GM18511 (cell line): Measurements from ENCODE around the gene CADPS.

Source experiments
- ATAC-seq: cut with Tn5 transposase; IDR thresholded peaks from one replicate; pipeline ENCODE4 v1.9.1; 2021; ENCODE audit warnings: mild to moderate bottlenecking, moderate library complexity; ENCODE audit not compliant: unreplicated experiment

The CADPS gene

DNA sequence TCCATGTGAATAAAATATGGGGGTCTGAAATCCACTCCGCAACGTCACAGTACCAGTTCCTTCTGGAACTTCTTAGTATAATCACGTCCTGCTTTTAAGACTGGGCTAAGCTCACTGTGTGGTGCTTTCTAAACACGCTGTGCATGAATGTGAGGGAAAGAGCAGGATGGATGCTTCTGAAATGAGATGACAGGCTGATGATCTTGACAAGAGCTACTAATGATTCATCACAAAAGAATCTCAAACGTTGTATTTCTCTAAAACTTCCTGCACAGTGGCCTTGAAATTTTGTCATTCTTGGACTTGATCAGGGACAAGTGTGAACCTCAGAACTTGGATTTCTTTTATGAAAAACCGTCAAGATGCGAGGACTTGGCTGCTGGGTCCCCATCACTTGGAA is 221.4 kb downstream of the CADPS start:
- ATAC-seq: no peak

DNA sequence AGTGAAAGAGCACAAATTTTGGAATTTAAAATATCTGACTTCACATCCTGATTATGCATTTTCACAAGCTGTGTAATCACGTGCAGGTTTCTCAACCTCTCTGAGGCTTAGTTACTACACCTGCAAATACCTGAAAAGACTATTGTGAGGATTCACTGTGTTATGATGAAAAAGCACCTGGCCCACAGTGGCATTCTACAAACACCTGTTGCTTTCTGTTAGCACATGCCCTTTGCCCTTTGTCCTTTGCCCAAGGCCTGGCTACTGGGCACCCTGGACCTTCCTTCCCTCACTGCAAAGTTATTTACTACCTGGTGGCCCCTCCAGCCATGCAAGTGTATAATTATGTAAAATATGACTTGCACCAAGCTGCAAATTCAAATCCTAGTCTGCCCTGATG is 227.5 kb downstream of the CADPS start:
- no peak for ATAC-seq

DNA sequence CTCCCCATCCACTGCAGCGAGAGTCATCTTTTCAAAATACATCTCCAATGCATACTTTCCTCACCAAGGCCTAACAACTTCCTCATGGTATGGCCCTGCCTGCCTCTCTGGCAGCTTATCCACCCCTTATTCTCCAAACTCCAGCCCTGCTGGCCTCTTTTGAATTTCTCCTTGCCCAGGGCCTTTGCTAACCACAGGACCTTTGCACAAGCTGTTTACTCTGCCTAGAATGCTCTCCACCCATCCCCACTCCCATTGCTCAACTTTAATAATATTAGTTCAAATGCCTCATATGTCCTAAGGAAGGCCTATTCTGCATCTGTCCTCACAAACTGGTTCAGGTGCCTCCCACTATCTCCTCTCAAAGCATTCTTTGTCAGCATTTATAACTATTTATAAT is 230.7 kb downstream of the CADPS start:
- no peak for ATAC-seq

DNA sequence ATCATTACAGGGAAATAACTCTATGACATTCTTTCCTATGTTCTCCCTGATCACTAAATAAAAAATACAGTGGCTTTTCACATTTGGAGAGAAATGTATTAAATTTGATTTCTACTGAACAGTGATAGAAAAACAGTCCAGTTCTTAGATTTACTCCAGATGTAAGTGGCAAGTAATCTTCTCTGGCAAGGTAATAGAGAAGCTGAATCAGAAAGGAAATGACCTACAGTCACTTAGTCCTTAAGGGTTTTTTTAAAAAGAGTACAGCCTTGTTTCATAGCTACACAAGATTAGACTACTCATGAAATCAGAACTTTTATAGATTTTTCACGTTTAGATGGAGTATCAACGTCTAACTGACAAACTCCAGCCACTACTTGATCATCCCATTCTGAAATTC is 236.9 kb downstream of the CADPS start:
- no peak for ATAC-seq

DNA sequence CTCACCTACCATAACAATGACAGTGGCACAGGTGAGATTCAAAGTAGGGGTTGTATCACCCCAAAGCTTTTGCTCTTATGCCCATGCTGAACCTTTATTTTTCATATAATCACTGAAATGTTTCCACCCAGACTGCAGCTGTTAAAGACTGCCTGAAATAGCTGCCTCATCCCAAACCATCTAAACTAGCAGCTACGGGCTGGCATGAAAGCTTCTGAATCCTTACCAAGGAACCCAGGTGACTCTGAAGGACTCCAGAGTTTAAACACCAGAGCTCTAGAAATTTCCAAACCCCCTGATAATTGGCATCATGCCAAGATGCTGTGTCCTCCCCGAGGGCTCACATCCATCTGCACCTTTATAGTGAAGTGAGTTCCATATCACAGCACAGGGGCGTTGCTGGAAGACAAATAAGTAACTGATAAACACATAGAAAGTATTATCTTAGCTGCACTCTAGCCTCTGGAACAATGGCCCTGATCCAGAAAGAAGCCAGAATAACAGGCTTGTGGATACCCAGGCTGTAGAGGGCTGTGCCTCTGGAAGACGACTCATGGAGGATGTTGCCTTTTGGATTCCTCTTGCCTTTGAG is 238.9 kb downstream of the CADPS start:
- ATAC-seq: no peak

DNA sequence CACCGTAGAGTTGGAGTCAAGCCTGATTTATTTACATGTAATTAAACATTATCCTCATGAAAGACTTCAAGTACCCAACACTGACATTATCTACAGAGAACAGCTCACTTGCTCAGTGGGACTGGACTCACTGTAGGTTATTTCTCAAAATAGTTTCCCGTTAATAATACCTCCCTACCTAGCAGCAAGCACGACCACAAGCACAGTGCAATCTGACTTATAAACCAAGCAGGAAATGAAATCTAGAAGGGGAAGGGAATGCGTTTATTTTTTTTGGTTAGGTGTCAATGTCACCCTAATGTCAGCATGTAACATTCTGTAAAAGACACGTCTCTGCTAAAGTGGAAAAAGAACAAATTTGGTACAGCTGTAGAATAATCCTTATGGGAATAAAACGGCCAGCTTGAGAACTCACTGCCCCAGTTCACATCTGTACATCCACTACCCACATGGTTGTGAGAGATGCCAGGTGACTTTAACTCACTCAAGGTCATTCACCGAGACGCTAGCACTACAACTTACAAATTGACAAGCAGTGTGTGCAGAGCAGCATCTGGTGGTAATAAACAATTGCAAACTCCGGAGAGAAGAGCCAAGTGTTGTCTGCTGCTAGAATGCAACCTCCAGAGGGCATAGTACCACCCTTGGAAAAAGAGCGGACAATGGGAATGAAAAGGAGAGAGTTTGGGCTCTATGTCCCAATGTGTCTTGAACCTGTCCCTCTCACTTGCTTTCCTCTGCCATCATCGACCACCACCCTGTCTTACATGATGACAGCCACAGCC is 242.5 kb downstream of the CADPS start:
- ATAC-seq: no peak

DNA sequence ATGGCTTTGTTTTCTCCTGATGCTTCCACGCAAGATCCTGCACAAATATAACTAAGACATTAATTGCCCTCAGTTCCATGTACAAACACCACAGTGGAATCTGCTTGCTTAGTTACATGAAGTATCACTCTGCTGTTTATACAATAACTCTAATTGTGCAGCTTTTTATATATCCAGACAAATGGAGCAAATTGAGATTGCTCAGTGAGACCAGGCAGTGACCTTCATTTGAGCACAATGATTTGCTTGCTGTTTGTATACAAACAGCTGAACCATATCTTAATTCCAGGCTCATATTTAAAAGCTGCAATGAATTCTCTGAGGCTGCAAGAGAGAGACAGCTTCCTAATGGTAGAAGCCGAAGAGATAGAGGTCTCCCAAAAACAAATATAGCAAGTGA is 243.7 kb downstream of the CADPS start:
- ATAC-seq: no peak

DNA sequence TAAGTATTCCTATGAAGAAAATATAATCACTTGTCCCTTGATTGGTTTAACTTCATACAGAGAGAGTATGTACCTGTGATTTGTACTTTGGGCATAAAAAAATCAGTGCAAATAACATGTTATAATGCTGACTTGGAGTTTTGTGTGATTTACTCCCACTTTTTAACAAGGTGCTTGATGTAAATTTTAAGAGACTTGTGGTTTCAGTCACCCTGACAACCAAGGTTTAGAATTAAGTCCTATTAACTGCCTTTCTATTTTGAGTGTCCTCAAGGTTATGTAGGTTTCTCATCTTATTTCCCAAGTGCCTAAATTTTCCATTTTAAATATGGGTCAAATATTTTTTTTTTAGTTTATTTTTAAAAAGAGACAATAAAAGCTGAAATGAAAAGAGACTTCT is 244.6 kb downstream of the CADPS start:
- no peak for ATAC-seq

DNA sequence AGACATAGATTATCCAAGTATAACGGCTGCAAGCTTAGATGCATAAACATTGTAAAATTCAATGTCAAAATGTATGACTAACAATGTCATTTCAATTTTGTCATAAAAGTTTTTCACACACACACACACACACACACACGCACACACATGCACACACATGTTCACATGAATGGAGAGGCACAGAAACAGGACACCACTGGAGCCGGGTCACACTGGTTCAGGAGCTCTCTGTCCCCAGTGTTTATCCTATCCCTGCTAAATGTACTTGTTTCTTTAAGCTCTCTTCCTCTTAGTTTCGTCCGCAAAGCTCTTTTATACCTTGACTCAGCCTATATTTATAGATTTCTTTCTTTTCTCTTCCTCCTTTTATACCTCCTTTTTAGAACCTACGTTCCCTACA is 249.9 kb downstream of the CADPS start:
- ATAC-seq: no peak

DNA sequence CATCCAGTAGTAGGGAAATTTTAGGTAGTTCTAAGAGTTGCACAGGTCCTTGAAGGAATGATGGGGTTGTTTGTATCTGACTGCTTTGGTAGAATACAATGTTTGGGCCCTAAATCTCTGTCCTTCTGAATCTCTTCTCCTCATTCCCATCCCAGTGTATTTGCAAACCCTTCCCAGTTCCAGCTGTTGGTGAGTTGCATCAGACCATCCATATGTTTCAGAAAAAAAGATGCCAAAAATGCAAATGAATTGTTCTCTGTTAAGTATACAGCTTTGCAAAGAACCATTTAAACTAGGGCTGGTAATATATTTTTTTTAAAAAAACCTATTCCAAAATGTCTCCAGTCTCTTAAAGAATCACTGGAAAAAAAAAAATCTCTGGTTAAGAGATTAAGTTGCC is 251.0 kb downstream of the CADPS start:
- ATAC-seq: no peak

DNA sequence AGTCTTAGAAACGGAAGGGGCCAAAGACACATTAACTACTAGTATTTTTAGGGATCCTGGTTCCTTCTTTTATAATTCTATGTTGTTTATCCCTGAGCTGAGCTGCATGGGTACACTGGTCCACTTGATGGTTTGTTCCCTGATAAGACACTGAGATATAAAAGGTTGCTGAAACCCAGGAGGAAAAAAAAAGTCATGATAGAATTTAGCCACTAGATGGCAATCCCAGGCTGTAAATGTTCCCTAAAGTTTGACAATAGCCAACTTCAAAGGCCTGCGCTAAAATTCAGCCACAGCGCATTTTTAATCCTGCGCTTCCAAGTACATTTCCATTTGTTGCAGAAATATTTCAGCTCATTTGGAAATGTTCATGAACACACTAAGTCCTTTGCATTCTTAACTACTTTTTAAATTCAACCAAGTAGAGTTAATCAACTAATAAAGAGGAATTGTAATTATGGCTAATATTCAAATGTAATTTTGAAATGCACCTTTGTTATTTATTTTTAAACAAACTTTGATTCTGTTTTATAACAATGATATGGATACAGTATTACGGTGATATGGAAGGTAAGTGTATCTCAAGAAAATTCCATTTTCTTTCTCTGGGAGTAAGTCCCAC is 252.6 kb downstream of the CADPS start:
- ATAC-seq: peak; percentile 77

DNA sequence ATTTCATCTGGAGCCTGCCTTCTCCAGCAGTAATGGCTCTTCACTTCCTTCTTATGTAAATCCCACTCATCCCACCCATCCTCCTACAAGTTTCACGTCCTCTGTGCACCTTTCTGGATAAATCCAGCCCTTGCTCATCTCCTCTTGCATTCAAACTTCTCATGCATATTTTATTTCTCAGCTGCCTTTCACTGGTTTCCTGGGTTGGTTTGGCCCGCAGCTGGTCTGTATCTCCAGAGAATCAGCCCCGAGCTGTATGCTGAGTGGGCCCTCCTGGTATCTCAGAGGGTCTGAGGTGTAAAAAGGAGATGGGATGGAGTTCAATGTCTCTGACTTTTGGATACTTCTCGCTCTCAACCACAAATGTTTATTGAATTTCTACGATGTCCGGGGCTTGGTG is 253.3 kb downstream of the CADPS start:
- no peak for ATAC-seq

DNA sequence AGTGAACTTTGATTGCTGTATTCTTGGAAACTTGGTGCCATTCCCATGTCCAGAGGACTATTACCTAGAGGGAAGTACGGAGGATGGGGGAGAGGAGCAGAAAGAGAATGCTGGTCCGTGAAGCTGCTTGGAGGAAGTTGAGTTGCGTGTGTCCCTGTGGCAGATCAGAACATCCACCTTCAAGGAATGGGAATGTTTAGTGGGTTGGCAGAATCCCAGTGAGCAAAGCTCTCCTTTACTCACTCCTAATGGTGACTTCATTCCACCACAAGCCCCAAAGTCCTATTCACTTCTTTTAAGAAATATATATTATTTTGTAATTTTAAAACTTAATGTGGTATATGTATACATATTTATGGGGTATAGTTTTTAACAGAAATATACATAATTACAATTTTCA is 254.0 kb downstream of the CADPS start:
- no peak for ATAC-seq

DNA sequence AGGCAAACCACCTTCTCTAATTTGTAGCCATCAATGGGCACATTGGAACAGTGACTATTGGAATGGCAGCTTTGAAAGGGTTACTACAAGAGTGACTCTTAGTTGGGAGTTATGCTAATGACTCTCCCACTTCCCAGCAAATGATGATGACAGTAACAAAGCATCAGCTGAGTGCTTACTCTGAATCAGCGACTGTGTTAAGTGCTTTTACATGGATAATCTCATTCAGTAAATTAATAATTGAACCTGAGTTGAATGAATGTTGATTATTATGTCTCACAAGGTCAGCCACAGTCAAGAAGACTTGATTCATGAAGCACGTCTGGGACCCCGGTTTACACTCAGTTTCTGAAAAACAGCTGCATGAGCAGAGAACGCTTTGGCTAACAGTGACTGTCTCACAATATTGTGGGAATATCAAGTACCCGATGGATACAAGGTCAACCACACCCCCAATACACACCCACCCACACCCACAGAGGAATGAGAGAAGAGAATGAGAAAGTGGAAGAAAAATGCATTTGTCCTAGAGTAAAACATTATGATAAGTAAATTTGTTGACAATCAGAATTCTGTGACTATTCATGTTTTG is 259.9 kb downstream of the CADPS start:
- no peak for ATAC-seq

DNA sequence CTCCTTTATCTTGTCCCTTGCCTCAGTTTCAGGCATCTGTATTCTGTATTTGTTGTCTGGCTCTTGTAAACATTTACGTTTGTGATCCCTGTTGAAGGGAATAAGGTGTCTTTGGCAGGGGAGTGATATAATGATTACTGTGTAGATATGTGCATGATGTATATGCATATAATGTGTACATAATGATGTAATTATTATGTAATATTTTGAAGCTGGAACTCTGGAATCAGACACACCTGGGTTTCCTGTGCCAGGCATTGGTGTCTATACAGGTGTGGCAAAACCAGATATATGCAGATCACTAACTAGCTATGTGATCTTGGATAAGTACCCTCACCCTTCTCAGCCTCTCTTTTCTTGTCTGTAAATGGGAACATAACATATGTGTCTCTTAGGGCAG is 260.7 kb downstream of the CADPS start:
- ATAC-seq: no peak

DNA sequence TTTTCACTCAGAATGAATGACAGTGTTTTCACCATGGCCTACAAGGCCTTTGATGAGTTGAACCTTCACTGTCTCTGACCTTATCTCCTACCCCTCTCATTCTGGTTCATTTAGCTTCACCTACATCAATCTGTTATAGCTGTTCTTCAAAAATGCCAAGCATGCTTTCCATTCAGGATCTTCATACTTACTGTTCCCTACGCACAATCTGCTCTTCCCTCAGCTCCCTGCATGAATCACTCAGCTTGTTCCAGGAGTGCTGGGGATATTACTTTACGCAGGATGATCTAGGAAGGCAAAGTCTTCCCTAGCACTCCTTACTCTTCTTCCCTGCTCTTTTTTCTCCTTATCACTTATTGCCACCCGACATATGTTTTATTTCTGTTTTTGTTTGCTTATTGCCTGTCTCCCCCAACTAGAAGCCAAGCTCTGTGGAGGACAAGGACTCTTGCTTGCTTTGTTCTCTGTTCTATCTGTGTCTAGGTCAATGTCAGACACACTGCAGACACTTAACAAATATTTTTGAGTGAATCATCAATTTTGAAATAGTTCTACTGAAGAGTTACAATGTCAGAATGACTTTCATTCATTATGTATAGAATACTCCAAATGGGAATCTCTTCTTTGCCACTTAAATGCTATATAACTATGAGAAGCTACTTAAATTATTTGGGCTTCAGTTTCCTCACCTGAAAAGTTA is 263.5 kb downstream of the CADPS start:
- no peak for ATAC-seq

DNA sequence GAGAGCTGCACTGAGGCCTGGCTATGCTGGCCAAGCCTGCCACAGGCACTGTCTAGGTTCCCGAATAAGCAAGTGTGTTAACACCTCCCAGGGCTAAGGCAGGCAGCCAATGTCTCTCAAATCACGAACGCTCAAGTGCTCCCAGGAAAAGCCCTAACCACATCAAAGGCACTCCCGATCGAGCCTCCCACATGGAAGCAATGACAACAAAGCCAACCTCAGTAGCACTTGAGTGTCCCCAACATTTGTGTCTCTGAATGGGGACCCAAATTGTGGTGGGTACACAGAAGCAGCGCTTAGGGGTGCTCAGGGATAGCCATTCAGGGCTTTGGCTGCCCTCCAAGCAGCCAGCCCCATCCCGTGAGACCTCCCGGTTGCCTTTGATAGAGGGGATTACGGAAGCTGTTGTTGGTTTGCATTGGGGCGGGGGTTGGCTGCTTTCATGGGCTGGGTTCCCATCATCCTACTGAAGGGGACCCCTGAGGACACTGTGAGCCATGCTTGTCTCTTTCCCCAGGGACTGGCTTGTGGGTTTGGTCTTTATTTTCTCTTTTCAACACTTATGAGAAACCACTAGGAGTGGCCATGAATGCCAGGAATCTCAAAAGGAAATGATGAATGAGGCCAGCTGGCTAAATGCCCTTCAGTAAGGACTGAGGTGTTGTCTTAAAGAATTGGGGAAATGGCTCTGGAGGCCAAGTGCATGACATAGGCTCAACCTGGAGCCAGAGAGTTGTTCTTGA is 267.8 kb downstream of the CADPS start:
- ATAC-seq: no peak

DNA sequence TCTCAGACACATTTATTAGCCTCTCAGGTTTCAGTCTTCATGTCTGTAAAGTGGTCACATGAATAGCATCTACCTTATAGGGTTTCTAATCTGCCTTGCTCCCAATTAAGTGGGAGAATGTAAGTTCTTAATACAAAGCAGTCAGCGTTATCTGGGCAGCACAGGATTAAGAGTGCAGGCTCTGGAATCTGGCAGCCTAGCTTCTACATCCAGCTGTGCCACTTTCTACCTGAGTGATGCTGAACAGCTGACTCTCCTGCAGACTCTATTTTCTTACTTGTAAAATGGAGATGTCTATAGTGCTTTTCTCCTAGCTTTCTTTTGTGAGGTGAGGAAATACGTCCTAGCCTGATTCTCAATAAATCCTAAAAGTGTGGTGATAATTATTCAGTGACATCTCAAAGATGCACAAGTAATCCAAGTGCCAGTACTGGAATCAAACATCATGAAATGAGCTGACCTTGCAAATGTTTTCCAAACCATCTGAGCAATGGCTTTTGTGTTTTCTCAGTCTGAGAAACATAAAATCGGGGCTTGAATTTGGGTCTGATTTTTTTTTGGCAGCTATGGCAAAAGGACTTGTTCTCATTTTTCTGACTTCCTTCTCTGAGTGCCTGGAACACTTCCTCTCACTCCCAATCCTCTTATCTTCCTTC is 269.7 kb downstream of the CADPS start:
- no peak for ATAC-seq

DNA sequence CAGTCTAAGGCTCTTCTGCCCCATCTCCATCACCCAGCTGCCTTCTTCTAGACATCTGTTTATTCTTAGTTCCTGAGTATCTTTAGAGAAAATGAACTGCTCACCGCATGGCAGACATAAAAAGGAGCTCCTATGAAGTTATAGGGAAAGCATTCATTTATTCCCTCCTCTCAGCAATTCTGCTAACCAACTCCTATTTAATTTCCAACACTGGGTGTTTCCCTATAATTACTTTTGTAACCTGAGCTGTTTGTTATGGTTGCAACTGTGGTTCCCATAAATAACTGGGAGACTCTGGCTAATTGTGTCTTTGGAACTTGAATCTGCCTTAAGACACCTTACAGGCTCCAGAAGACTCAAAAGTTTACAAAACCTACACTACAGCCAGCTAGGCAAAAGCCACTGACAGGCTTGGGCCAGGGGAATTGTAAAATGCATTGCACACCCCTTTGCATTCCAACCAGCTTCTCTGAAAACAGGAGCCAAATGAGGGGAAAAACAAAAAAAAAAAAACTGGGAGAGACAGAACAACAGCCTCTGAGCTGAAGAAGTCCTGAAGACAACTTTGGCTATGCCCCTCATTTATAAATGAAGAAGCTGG is 270.4 kb downstream of the CADPS start:
- ATAC-seq: no peak

DNA sequence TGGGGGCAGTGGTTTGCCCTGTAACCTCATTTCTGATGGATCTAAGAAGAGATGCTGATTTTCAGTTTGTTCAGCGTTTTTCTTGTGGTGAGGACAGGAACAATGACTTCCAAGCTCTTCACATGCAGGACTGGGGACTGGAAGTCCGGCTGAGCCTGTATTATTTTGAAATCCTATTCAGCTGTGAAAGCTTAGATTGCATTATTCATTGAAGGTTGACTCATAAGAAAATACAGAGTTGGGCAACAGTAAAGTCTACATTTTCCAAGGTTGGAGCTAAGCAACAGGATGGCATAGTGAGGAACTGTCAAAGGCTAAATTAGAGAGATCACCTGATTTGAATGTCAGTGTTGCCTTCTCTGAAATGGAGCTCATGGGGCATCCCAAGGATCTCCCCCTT is 270.9 kb downstream of the CADPS start:
- ATAC-seq: no peak
